Measurements from ENCODE around the gene ROCK2.

ROCK2 gene

GRCh38 chr2:11156396-11157075 is 187.9 kb downstream of the ROCK2 start:
- DNase-seq, result no peak

- peak in 13 of 51 donors; percentile 74 to 94 (median 91) for DNase-seq
Measured at GRCh38 chr2:11155381-11156035, 188.9 kb downstream of the ROCK2 start, which contains the start of gene SLC66A3. SLC66A3 (plus strand) TSS chr2:11155467; CDS start chr2:11155547, 80 bp downstream.

- DNase-seq, result peak; percentile 34 to 99 (median 92)
Measured at GRCh38 chr2:11154923-11155380, 189.5 kb downstream of the ROCK2 start.

GRCh38 chr2:11154016-11154922 is 190.2 kb downstream of the ROCK2 start:
- DNase-seq, result peak in 6 of 51 donors; percentile 42 to 64 (median 49)

GRCh38 chr2:11152591-11152990 is 191.8 kb downstream of the ROCK2 start:
- no peak for DNase-seq

- DNase-seq, result no peak
Measured at GRCh38 chr2:11147263-11147662, 197.2 kb downstream of the ROCK2 start.

GRCh38 chr2:11146076-11146475 is 198.4 kb downstream of the ROCK2 start:
- DNase-seq, result no peak

GRCh38 chr2:11145350-11145749 is 199.1 kb downstream of the ROCK2 start:
- no peak for DNase-seq

- no peak for DNase-seq
Measured at GRCh38 chr2:11144738-11145079, 199.7 kb downstream of the ROCK2 start.

- DNase-seq, result no peak
Measured at GRCh38 chr2:11144077-11144737, 200.2 kb downstream of the ROCK2 start.

- no peak for DNase-seq
Measured at GRCh38 chr2:11142987-11143386, 201.4 kb downstream of the ROCK2 start.

GRCh38 chr2:11142330-11142729 is 202.1 kb downstream of the ROCK2 start:
- no peak for DNase-seq

- DNase-seq, result no peak
Measured at GRCh38 chr2:11141319-11141718, 203.1 kb downstream of the ROCK2 start.

- DNase-seq, result no peak
Measured at GRCh38 chr2:11140492-11140891, 203.9 kb downstream of the ROCK2 start.

- DNase-seq, result no peak
Measured at GRCh38 chr2:11134349-11134748, 210.1 kb downstream of the ROCK2 start.

- DNase-seq, result no peak
Measured at GRCh38 chr2:11133936-11134320, 210.5 kb downstream of the ROCK2 start.

- DNase-seq, result peak in 5 of 51 donors; percentile 5 to 32 (median 22)
Measured at GRCh38 chr2:11133238-11133935, 211.0 kb downstream of the ROCK2 start.

- peak in 2 of 51 donors; percentile 10 to 29 for DNase-seq
Measured at GRCh38 chr2:11132036-11132671, 212.3 kb downstream of the ROCK2 start.

GRCh38 chr2:11131166-11131920 is 213.1 kb downstream of the ROCK2 start:
- DNase-seq, result no peak

All from hypothalamus (tissue), 51 donors.